OCI-LY7 (cell line): ENCODE measurements around the gene E2F3.

Source experiments
- EZH2phosphoT487 ChIP-seq: fragments of 200-600 bp; sonication (generic); IDR thresholded peaks from 2 replicates; pipeline ENCODE4 v1.6.1; 2018; ENCODE audit warnings: low read depth, borderline replicate concordance, mild to moderate bottlenecking, mixed run types, antibody characterized with exemption, low read length, moderate library complexity, mixed read lengths
- TF ChIP-seq, protein P1 (sequence below): fragments of 200-600 bp; sonication (generic); conservative IDR thresholded peaks from 2 replicates; pipeline ENCODE4 v1.5.1; 2014; ENCODE audit warnings: mild to moderate bottlenecking, antibody characterized with exemption, low read length, moderate library complexity, mixed read lengths

DNA sequence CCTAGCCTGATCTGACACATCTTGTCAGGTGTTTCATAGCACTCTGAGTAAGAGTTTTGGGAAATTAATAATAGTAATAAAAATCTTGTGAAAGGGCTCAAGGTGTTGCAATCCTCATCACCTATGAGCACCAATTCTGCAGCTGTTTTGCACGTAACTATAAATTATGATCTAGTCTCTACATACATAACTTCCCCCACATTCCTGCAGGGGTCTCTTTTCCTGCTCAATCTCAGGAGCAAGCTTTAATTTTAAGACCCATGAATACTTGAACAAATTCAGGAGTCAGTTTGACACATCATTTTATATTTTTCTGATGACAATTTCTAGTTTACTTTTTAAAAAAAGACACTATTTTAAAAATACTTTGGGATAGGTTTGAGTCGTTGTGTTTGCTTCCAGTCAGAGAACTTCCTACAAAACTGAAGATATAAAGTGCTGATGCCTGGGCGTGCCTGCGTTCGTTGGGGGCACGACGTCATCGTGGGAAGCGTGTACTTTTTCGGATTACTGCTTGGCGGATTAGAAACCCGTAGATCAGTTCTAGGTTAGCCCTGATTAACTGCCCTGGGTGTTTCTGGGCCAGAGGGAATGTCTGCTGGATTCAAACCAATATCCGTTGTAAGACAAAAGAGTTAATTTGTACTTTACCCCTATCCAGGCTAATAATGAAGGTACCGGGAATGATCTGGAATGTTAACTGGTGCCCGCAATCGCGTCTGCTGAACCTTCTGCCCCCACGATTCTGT, 1.0 kb upstream of the E2F3 start:
- TF ChIP-seq, protein P1, sequence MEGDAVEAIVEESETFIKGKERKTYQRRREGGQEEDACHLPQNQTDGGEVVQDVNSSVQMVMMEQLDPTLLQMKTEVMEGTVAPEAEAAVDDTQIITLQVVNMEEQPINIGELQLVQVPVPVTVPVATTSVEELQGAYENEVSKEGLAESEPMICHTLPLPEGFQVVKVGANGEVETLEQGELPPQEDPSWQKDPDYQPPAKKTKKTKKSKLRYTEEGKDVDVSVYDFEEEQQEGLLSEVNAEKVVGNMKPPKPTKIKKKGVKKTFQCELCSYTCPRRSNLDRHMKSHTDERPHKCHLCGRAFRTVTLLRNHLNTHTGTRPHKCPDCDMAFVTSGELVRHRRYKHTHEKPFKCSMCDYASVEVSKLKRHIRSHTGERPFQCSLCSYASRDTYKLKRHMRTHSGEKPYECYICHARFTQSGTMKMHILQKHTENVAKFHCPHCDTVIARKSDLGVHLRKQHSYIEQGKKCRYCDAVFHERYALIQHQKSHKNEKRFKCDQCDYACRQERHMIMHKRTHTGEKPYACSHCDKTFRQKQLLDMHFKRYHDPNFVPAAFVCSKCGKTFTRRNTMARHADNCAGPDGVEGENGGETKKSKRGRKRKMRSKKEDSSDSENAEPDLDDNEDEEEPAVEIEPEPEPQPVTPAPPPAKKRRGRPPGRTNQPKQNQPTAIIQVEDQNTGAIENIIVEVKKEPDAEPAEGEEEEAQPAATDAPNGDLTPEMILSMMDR: peak; percentile 77
- no peak for TF ChIP-seq EZH2phosphoT487
